Subcutaneous adipose tissue (tissue), 4 donors: ENCODE measurements around the gene MED22. TPM values are rescaled to one million over a fixed set of nuclear protein-coding genes. Genes with fewer than 3 reads are reported as not detected.

Experiments
- total RNA-seq, 4 donors: library from RNA; depleted of rRNA; stranded (reverse); fragments of >200 nt; gene quantifications; one replicate each; pipeline ENCODE4 v1.1.0, GENCODE V29; 2016
- TF ChIP-seq, protein P1 (sequence below): fragments of 450-650 bp; IDR thresholded peaks from one replicate; pipeline ENCODE4 v1.5.1; 2016; ENCODE audit warnings: low read depth, mild to moderate bottlenecking, control low read depth, antibody characterized with exemption, moderate library complexity

MED22 gene
- total RNA-seq, 4 donors from 2014 or later = 15.9 to 31.3 (median 20.3) TPM

DNA sequence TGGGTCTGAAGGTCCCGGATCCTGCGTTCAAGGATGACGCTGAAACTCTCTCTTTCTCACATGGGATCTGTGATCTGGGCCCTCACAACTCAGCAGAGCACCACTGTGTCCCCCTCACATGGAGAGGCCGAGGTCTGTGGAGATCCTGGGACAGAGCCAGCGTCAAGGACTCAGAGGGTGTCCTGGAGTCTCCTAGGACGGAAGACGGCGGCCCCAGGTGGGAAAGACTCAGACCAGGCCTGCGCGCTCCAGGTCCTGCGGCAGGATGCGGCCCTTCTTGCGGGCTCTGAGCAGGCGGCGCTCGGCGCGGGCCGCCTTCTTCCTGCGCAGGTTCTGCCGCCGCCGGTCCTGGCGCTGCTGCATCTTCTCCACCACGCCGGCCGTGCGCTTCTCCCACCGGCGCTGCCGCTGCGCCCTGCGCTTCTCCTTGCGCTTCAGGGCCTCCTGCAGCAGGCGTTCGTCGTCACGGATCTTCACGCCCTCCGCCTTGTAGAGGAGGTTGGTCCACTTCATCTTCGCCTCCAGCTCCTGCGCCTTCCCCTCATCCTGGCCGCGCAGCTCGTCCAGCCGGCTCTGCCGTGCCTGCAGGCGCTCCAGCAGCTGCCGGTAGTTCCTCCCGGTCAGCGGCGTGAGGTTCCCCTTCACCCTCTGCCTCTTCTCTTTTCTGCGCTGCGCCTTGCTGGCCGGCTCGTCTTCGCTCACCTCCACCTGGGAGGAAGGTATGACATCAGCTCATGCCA is 16.1 kb downstream of the MED22 start:
- TF ChIP-seq, protein P1, sequence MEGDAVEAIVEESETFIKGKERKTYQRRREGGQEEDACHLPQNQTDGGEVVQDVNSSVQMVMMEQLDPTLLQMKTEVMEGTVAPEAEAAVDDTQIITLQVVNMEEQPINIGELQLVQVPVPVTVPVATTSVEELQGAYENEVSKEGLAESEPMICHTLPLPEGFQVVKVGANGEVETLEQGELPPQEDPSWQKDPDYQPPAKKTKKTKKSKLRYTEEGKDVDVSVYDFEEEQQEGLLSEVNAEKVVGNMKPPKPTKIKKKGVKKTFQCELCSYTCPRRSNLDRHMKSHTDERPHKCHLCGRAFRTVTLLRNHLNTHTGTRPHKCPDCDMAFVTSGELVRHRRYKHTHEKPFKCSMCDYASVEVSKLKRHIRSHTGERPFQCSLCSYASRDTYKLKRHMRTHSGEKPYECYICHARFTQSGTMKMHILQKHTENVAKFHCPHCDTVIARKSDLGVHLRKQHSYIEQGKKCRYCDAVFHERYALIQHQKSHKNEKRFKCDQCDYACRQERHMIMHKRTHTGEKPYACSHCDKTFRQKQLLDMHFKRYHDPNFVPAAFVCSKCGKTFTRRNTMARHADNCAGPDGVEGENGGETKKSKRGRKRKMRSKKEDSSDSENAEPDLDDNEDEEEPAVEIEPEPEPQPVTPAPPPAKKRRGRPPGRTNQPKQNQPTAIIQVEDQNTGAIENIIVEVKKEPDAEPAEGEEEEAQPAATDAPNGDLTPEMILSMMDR = no peak

DNA sequence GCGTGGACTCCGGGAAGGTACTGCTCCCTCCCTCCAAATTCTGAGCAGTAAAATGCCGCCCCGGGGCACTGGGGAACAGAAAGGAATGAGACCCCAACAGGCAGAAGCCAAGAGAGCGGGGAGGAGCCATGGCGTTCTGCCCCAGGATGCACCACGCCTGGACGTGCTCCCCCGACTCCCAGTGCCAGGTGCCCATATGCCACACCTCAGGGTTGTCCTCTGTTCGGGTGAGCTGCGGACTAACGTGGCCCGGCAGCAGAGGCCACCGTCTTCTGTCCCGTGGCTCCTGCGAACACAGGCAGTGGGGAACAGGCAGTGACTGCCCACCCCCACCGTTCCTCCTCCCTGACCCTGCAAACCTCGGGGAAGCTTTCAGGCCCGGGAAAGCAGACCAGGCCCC is 16.7 kb downstream of the MED22 start:
- TF ChIP-seq, protein P1 = no peak

- TF ChIP-seq, protein P1 = no peak
Measured at GRCh38 chr9:133327834-133328484, 20.0 kb downstream of the MED22 start.

DNA sequence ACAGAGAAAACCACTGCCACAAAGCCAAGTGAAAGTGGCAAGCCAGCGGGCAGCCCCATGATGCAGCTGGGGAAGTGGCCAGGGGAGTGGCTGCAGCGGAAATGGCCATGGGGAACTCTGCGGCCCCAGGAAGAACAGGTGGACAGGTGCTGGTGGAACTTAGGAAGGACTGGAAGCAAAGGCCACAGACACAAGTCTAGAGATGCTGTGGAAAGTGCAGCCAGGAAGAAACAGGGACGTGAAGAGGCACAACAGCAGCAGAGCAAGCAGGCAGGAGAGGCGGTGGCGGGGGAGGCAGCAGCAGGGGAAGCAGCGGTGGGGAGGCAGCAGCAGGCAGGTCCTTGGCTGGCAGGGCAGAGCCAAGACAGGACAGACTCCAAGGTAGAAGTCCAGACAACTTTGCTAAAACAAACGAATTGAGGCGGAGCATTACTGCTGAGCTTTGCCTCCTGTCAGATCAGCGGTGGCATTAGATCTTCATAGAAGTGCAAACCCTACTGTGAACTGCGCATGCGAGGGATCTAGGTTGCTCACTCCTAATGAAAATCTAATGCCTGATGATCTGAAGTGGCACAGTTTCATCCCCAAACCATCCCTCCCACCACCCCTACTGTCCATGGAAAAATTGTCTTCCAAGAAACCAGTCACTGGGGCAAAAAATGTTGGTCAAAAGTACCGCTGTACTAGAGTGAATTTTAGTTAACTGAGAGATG is 23.8 kb downstream of the MED22 start:
- TF ChIP-seq, protein P1 = no peak

GRCh38 chr9:133323211-133323610 is 24.7 kb downstream of the MED22 start:
- TF ChIP-seq, protein P1 = no peak

DNA sequence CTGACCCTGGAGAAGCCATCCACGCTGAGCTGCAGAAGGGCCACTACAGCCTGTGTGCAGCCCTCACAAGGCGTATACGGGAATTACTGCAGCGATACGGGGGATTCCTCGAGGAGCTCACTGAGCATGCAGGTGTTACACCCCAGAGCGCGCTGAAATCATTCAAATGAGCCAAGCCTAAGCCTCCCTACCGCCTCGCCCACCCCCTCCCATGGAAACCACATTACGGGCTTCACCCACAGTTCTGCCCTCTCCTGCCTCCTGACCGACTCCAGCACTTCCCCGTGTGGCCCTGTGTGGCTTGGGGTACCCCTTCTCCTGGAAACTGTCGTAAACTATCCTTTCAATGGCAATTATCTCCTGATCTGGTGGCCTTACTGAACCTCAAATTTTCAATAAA is 25.2 kb downstream of the MED22 start:
- TF ChIP-seq, protein P1 = no peak

- TF ChIP-seq, protein P1 = no peak
Measured at GRCh38 chr9:133321411-133321935, 26.5 kb downstream of the MED22 start.
